GM04504 (cell line): Measurements from ENCODE around the gene LPGAT1.
"Not testable (repeated sequence)": the region's sequence is repeated elsewhere in the genome, so short reads cannot be mapped to it uniquely, and the experiment has no call there.

ENCODE experiments used
- DNase-seq: peaks from one replicate; pipeline ENCODE4 v3.0.0-alpha.2; 2012; ENCODE audit warnings: low read depth

The LPGAT1 gene

DNA sequence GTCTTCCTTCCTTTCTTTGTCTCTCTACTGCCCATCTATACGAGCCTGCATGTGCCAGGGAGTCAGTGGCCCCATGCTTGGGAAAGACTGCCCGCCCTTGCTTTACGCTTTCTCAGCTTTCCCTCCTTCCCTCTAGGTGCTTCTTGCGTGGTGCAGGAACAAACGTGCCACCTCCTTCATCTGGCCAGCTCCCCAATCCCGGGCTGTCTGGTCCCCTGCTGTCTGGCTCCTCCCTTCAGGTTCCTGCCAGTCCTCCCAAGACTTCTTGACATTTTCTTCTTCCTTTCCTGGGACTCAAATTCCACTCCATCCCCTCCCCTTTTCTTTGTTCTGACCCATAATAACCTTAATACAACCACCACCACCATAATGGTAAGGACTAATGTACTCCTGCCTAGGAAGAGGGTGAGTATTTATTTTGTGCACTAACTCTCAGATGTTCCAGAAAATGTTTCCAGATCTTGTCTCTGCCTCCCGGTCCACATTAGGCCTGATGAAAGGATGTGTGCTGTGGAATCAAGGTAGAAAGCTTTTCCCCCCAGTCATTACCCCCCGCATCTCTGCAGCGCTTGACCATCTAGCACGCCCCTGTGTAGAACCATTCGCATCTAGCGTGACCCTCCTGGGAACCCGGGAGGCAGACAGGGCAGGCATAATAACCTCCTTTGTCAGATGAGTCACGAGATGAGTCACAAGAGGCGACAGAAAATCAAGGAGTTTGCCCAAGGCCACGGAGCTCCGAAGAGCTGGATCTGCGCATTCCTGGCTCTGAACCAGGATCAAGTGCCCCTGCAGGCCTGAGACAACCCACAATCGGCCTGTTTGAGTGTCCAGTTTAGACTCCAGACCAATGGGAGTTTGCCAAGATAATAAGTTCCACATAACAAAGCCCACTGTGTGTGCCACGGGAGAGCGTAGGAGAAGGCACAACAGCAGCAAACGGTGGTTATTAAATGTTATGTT is 95.1 kb downstream of the LPGAT1 start:
- peak; percentile 74 for DNase-seq

DNA sequence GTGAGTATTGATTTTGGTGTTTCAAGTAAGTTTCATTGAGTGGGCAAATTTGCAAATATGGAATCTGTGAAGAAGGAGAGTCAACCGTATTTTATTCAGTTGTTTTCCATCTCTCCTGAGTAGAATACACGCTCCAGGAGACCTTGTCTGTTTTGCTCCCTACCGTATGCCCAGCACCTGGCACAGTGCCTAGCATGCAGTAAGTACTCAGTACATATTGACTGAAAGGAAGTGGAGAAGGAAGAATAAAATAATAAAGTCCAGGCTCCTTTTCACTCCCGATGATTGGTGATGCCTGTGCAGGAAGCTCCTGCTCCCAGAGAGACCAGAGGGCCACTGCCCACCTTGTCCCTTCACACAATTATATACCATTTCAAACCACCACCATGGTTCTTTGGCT is 95.8 kb downstream of the LPGAT1 start:
- no peak for DNase-seq

DNA sequence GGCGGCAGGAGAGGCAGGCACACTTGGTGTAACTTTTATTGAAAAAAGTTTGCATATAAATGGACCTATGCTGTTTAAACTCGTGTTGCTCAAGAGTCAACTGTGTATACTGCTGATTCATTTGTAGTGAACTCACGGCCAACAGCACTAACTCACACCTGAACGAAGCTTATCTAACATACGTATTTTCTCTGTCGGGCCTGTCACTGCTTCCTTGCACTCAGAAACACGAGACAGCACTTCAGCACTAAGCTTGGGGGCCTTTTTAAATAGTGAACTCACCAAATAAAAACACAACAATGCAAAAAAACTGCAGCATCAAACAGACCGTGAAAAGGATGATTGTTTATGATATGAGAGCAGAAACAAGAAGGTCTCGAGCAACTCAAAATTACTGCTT is 96.2 kb downstream of the LPGAT1 start:
- DNase-seq = no peak

DNA sequence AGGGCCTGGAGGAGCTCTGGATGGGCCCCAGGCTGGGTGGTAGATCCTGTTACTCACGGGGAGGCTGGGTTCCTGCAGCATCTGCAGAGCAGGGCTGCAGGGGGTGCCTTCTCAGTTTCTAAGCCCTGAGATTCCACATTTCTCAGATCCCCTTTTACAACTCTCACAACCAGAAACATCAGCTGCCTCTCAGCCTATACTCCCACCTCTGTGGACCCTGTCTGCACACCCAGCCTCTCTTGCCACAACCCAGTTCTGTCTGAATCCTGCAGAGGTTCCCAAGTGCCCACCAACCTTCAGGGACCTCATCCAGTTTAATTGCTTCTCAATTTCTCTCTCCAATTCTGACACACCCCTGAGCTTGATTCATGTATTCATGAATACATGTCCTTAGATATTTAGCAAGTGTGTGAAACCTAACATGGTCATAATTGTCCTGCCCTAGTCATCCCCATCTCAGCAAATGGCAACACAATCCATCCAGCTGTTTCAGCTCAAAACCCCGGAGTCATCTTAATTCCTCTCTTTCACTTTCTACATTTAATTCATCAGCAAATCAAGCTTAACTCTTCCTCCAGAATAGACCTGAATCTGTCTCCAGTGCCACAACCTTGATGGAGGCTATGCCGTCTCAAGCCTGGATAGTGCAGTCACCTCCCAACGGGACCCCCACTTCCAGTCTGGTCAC is 98.1 kb downstream of the LPGAT1 start:
- no peak for DNase-seq

DNA sequence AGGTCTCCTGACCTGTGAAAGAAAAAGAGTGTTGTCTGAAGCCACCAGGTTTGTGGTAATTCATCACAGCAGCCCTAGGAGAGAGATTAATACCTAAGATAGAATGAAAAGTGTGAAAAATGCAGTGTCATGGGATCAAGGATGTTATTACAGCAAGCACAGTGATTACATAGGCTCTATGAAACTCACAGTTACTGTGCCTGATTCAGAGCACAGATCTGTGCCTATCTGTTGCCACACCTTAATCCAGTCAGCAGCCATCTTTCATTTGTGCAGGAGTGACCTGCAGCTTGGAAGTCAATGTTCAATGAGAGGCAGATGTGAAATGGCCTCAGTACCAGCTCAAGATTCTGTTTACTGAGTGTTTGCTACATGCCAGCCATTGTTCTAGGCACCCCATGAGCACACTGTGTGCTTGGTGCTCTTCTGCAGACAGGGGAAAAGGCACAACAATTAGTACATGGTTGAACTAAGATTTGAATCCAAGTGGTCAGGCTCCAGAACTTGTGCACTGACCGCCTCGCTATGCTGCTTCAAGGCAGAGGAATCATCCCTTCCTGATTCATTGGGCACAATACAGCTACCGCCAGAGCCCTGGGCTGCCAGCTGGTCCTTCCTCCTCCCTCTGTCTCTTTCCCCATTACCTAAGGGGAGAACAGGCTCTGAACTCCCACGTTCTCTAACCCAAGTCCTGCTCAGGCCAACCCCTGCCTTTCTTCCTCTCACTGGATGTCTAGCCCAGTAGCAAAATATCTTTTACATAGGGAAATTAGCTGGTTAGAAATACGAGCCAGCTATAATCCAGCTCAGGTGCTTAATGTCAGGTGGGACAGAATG is 98.9 kb downstream of the LPGAT1 start:
- no peak for DNase-seq

DNA sequence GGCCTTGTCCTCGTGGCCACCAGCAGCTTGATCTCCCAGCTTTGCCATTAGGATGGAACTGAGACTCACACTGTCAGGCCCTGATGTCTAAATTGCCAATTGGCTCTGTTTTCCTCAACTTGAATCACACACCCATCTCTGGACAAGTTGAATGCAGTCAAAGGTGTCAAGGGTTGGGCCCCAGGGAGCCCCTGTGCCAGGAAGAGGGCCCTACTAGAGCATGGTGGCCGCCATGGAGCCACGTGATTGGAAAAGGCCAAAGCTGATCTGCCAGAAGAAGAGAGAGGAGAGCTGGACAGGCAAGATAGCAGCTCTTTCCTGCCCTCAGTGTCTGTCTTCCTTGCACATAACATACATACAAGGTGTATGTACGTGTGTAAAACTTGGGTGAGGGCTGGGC is 100.2 kb downstream of the LPGAT1 start:
- DNase-seq = no peak

DNA sequence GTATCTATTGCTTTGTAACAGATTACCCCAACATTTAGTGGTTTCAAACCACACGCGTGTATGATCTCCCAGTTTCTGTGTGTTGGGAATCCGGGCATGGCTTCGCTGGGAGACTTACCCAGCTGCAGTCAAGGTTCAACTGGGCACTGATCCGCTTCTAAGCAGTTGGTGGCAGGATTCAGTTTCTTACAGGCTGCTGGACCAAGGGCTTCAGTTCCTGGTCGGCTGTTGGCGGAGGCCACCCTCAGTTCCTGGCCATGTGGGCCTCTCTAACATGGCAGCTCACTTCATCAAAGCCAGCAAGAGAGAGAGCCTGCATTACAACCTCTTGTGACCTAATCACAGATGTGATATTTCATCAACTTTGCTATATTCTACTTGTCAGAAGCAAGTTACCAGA is 101.3 kb downstream of the LPGAT1 start:
- DNase-seq = no peak

DNA sequence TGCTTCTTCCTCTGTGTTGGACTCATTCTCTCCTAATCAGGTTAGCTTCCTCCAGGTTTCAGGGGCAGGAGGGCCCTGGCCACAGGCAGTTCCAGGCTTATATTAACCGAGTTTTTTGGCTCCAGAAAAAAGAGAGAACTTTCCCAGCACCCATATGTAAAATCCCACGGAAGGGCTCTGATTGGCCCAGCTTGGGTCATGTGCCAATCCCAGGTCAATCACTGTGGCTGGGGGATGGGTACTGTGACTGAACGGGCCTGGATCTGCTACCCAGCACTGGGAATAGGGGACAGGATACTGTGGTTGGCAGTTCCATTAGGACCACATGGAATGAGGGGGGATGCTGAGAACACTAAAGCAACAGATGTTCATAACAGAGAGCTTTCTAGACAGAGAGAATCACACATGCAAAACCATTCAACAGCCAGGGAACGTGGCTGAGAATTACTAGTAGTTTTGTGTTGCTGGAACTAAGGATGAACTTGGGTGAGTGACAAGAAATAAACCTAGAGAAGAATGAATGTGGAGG is 104.0 kb downstream of the LPGAT1 start:
- DNase-seq = no peak

DNA sequence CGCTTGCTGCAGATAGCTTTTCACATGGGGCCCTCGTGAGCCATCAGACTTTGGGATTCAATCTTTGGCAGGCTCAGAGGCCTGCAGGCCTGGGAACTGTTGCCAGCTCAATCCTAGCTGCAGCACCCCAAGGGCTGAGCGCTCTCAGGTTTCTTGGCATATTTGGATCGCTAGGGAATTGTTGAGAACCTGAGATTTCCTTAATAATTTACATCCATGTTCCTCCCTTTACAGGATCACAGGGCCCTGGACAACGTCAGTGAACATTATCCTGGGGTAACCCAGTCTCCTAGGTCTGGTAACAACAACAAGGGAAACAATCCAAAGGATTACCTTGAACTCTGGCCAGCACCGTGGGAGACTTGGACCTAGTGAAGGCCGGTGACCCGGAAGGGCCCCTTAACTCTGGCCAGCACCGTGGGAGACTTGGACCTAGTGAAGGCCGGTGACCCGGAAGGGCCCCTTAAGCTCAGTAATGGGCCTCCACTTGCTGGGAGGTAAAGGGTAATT is 105.8 kb downstream of the LPGAT1 start:
- no peak for DNase-seq

DNA sequence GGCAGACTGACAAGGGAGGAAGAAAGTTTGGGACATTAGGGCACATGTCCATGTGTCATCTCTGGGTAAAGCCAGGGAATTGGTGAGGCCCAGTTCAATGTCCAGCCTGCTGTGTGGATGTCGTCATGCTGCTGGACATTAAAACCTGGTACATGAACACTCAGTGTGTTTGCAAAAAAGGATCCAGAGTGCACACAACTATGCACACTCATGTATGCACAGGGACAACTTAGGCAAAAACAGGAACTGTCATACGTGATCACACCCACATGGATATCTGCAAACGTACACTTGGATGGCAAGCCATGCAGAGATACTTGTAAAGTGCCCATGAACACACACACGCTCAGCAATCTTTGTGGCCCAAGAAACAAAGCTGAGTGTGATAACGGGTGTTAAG is 107.3 kb downstream of the LPGAT1 start:
- DNase-seq = no peak

DNA sequence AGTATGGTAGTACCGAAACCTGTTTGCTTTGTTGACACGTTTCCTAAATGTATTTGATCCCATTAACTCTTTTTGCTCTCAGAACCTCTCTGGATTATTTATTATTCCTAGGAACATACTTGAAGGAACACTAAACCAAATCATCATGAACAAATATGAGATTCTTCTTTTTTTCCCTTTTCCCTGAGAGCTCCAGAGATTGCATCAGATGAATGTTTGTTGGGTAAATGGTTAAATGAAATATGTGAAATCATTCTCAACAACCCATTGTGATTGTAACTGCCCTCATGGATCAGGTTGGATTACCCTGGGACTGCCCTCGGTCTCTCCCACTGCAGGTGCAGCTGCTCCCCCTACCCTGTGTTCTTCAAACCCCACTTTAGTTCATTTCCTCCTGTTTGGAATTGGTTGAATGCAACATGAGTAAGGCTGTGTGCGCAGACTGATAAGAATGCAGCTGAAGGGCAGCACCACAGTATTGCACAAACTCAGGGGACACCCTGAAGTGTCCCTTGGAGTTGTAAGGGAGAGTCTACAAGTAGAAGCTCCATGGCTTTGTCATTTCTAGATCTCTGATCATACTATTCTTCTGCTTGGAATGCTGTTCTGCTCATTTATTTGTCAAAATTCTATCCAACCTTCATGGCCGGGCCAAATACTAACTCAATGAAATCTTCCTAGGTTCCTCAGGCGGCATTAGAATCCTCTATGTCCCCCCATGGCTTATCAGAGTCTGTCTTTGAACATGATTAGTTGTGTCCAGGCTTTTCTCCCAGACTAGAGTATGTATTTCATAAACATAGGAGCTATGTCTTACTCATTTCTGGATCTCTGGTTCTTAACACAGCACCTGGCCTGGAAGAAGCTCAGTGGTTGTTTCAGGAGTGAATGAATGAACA is 108.0 kb downstream of the LPGAT1 start:
- DNase-seq = no peak

DNA sequence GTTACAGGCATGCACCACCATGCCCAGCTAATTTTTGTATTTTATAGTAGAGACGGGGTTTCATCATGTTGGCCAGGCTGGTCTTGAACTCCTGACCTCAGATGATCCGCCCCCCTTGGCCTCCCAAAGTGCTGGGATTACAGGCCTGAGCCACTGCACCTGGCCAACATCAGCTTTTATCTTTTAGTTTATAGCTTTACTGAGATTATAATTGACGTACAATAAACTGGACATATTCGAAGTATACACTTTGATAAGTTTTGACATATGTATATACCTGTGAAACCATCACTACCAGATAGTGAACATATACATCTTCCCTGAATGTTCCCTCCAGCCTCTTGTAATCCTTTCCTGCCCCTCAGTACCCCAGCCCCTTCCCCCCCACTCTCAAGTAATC is 114.0 kb downstream of the LPGAT1 start:
- DNase-seq = not testable (repeated sequence)

DNA sequence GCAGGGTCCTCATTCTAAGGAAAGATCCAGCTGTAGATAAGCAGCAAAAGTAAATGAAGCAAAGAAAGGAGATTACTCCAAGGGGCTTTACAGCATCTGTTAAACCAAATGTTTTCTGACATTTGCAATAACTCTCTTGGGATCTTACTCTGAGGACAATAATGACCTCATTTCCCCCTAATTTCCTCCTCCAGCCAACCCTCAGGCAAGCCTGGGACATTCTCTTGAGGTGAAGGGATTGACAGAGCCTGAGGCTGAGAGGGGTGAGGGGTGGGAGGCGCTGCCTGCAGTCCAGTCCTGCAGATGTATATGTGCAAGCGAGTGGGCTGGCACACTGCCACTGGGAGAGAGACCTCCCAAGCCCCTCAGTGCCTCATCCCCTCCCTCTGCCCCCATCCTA is 114.6 kb downstream of the LPGAT1 start:
- no peak for DNase-seq

DNA sequence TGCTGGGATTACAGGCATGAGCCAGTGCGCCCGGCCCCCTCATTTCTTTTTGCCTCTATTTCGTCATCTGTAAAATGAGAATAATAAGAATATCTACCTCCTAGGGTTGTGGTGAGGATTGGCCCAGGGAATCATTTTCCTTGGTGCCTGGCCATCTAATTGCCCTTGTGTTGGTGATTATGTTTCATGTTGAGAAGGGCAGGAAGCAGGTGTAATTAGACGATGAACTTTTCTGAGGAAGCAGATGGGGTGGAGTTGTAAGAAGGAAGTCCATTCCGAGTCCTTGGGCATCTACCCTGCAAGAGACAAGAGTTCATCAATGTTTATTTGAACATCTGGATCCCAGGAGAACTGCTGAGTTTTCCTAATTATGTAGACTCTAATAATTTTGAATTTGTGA is 116.4 kb downstream of the LPGAT1 start:
- DNase-seq = no peak

DNA sequence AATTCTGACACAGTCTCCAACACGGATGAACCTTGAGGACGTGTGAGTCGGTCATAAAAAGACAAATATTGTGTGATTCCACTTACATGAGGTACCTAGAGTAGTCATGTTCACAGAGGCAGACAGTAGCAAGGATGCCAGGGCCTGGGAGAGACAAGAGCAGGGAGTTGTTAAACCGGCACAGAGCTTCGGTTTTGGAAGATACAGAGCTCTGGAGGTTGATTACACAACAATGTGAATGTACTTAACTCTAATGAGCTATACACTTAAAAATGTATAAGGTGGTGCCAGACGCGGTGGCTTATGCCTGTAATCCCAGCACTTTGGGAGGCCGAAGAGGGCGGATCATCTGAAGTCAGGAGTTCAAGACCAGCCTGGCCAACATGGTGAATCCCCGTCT is 117.3 kb downstream of the LPGAT1 start:
- no peak for DNase-seq

DNA sequence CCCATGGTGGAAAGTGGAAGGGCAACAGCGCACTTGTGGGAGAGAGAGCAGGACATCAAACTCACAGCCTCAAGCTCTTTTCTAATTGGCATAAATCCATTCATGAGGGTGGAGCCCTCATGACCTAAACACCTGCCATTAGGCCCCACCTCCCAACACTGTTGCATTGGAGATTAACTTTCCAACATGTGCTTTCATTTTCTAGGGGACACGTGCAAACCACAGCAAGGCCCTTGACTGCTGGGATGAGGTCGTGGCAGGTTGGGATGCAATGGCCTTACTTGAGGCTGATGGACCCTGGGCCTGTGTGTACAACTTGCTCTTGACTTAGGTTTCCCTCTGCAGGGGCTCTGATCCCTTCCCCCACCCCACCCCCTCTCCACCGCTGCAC is 119.3 kb downstream of the LPGAT1 start:
- no peak for DNase-seq

DNA sequence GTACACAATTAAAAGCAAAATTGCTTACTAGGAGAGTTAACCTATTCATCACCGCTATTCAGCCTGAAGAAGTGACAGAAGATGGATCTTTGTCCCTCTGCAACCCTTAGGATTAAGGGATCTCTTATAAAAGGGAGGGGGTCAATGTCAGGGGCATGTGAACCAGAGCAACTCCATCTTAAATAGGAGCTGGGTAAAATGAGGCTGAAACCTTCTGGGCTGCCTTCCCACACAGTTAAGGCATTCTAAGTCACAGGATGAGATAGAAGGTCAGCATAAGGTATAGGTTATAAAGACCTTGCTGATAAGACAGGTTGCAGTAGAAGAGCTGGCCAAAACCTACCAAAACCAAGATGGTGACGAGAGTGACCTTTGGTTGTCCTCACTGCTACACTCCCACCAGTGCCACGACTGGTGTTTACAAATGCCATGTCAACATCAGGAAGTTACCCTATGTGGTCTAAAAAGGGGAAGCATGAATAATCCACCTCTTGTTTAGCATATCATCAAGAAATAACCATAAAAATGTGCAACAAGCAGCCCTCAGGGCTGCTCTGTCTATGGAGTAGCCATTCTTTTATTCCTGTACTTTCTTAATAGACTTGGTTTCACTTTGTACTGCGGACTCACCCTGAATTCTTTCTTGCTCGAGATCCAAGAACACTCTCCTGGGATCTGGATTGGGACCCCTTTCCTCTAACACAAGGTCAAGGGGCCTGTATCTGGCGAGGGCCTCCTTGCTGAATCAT is 119.8 kb downstream of the LPGAT1 start:
- no peak for DNase-seq

DNA sequence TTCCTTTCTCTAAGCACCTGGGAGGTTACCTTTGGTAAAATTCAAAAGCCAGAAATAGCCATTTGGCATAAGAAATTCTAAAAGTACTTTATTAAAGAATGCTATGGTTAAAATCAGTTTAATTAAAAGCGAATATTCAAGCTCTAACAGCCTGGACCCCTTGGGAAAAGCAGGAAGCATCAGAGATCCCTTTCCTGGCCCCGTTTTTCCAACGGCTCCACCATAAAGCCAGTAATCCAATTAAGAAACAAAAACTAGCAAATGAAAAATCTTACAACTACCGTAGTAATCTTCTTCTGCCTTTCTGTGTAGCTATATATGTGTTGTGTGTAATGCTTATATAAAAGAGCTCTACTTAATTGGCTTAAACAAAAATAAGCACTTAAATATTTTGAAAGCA is 121.6 kb downstream of the LPGAT1 start:
- DNase-seq = no peak

DNA sequence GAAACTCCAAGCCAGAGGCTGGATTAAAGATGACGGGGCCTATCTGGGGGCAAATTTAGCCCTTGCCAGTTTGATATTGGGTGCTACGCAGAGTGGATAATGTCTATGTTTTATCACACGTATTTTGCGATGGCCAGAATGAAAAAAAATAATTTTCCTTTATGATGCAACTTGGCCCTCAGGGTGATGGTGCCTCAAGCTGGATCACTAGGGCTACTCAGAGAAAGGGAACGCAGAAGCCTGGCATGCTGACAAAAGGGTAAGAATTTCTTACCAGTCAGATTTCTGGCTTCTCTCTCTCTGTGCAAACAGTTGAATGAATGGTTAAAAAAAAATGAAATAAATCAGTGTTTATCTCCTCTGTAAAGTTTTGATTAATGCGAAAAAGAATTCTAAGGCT is 122.6 kb downstream of the LPGAT1 start:
- no peak for DNase-seq

DNA sequence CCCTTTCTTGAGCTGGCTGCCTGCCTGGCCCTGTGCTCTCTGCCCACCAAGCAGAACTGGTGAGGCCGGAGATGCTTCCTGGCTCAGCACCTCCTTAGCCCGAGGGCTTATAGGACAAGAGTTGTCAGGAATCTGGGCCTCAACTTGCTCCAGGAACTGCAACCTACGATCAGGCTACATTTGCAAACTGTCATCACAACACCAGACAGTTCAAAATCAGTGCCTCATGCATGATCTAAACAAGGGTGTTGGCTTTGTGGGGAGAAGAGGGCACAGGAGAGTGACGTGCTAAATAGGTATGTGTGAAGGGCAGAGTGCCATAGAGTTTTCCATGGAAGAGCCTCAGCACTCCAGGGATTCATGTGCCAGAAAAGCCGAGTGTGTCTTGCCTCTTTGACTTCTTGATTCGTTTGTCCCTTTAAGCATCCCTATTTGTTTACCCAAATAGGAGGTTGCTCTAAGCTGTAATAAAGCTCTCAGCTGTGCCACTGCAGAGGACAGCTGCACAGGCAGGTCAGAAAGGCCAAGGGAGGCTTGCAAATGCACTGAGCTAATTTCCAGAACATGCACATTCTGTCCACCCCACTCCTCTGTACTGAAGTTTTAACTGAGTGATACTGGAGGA is 125.0 kb downstream of the LPGAT1 start:
- no peak for DNase-seq
